Fibroblast of pulmonary artery (primary cell): ENCODE data around the gene SPAG16.

Source experiments
- DNase-seq: peaks from one replicate; pipeline ENCODE4 v3.0.0-alpha.2; 2010; ENCODE audit warnings: low read depth
- H3K4me3 ChIP-seq: replicated peaks from 2 replicates; pipeline ENCODE4 v1.5.1; 2011; ENCODE audit warnings: low read depth, mild to moderate bottlenecking, control low read depth, low read length, moderate library complexity
- CTCF ChIP-seq: IDR thresholded peaks from 2 replicates; pipeline ENCODE4 v1.5.1; 2011; ENCODE audit warnings: mild to moderate bottlenecking, control low read depth, low read length, inconsistent platforms; ENCODE audit errors: missing control alignments

Gene SPAG16

GRCh38 chr2:213816583-213816982 is 532.3 kb downstream of the SPAG16 start:
- H3K4me3 ChIP-seq, result no peak overlapping the region
- DNase-seq, result no peak
- TF ChIP-seq CTCF, result no peak

GRCh38 chr2:213818436-213818835 is 534.2 kb downstream of the SPAG16 start:
- TF ChIP-seq CTCF, result no peak
- DNase-seq, result peak; percentile 1
- no peak overlapping the region for H3K4me3 ChIP-seq

GRCh38 chr2:213834331-213834730 is 550.1 kb downstream of the SPAG16 start:
- TF ChIP-seq CTCF, result no peak
- DNase-seq, result peak; percentile 36
- no peak overlapping the region for H3K4me3 ChIP-seq

GRCh38 chr2:213834746-213835145 is 550.5 kb downstream of the SPAG16 start:
- TF ChIP-seq CTCF, result no peak
- H3K4me3 ChIP-seq, result no peak overlapping the region
- DNase-seq, result peak; percentile 10

- TF ChIP-seq CTCF, result no peak
- DNase-seq, result no peak
These were observed 562.6 kb downstream of the SPAG16 start for GRCh38 chr2:213846856-213847255.

GRCh38 chr2:213847316-213847715 is 563.1 kb downstream of the SPAG16 start:
- no peak overlapping the region for H3K4me3 ChIP-seq
- no peak for DNase-seq
- TF ChIP-seq CTCF, result no peak

More at GRCh38 chr2:213846856-213847255, 562.6 kb downstream of the SPAG16 start:
- no peak overlapping the region for H3K4me3 ChIP-seq

GRCh38 chr2:213848631-213849030 is 564.4 kb downstream of the SPAG16 start:
- TF ChIP-seq CTCF, result no peak
- peak; percentile 0 for DNase-seq
- H3K4me3 ChIP-seq, result no peak overlapping the region
